Lower leg skin (tissue), 3 donors: ENCODE measurements around the gene KRT81.

ENCODE experiments used
- CTCF ChIP-seq, 3 donors: fragments of 450-650 bp; IDR thresholded peaks; one replicate each; pipeline ENCODE4 v1.5.1; 2016; ENCODE audit warnings: antibody characterized with exemption in 3 of 3, mild to moderate bottlenecking in 3 of 3, moderate library complexity in 2 of 3
- POLR2A ChIP-seq, 2 donors: fragments of 450-650 bp; IDR thresholded peaks; one replicate each; pipeline ENCODE4 v1.6.1; 2016 to 2017; ENCODE audit warnings: antibody characterized with exemption in 2 of 2, mild to moderate bottlenecking in 1 of 2, moderate library complexity in 1 of 2

- TF ChIP-seq CTCF (IDR thresholded peaks at IDR 0.05) = no peak
- no peak for TF ChIP-seq POLR2A (IDR thresholded peaks at IDR 0.05)
Measured at GRCh38 chr12:52242442-52243258, 48.7 kb downstream of the KRT81 start.
